H1 (cell line): ENCODE results near the gene MGLL. TPM values are rescaled to one million over a fixed set of nuclear protein-coding genes. Genes with fewer than 3 reads are reported as not detected.
A peak's percentile ranks its signal among the peaks of the same experiment; 100 is the strongest.

Source experiments
- CTCF ChIA-PET: fragments of 300-600 bp; sonication (Branson Sonifier 250); formaldehyde crosslinking; loops from one replicate; lab custom pipeline; 2021; ENCODE audit not compliant: partially characterized antibody; lab: Charles Lee
- POLR2A ChIA-PET: fragments of 300-600 bp; sonication (Branson Sonifier 250); formaldehyde crosslinking; loops from one replicate; lab custom pipeline; 2021; ENCODE audit warnings: inconsistent platforms; ENCODE audit not compliant: partially characterized antibody; lab: Charles Lee
- DNase-seq, 2 experiments: peaks; one replicate each; pipeline versions ENCODE4 v3.0.0 to v3.0.0-alpha.2; 2010 to 2022; ENCODE audit warnings: low spot score in 2 of 2, low read depth in 1 of 2, mixed read lengths in 1 of 2
- FAIRE-seq: peaks from 2 replicates; lab custom pipeline; 2011; peaks lifted over from hg19 to GRCh38; lab: Jason Lieb, UNC
- H2AFZ ChIP-seq: 2 replicates; pipeline ENCODE4 v1.8.1; 2012; ENCODE audit warnings: low read length, inconsistent platforms
- H2AK5ac ChIP-seq: 2 replicates; pipeline ENCODE4 v1.6.1; 2013; ENCODE audit warnings: low read depth, low read length
- H2BK120ac ChIP-seq: replicated peaks from 2 replicates; pipeline ENCODE3; 2013; ENCODE audit warnings: low read depth, low read length, inconsistent platforms
- H2BK12ac ChIP-seq: 2 replicates; pipeline ENCODE4 v1.6.1; 2013; ENCODE audit warnings: low read depth, low read length
- H2BK15ac ChIP-seq: 2 replicates; pipeline ENCODE4 v1.6.1; 2013; ENCODE audit warnings: low read length
- H2BK20ac ChIP-seq: 2 replicates; pipeline ENCODE4 v1.6.1; 2013; ENCODE audit warnings: low read length
- H2BK5ac ChIP-seq: 2 replicates; pipeline ENCODE4 v1.6.1; 2013; ENCODE audit warnings: low read depth, low read length
- H3K14ac ChIP-seq: 2 replicates; pipeline ENCODE4 v1.6.1; 2013; ENCODE audit warnings: inconsistent platforms; ENCODE audit not compliant: insufficient read length
- H3K18ac ChIP-seq: 2 replicates; pipeline ENCODE4 v1.6.1; 2013; ENCODE audit warnings: low read length; ENCODE audit errors: extremely low read depth
- H3K23ac ChIP-seq: 2 replicates; pipeline ENCODE4 v1.6.1; 2013; ENCODE audit warnings: inconsistent platforms; ENCODE audit not compliant: insufficient read length
- H3K23me2 ChIP-seq: 2 replicates; pipeline ENCODE4 v1.6.1; 2013; ENCODE audit warnings: low read depth, low read length
- H3K27ac ChIP-seq: 2 replicates; pipeline ENCODE4 v1.6.1; 2011; ENCODE audit warnings: low read depth, low read length, inconsistent platforms
- H3K27me3 ChIP-seq, 4 experiments: replicated peaks in 1 of 4; 1 replicate in 1 of 4; 2 replicates in 3 of 4; pipeline versions ENCODE4 v1.6.1 to v1.8.1; 2011 to 2013; ENCODE audit warnings: low read length in 3 of 4, mild to moderate bottlenecking in 3 of 4, inconsistent platforms in 2 of 4, mixed read lengths in 2 of 4, moderate library complexity in 1 of 4; ENCODE audit not compliant: control insufficient read depth in 3 of 4, insufficient read depth in 3 of 4; ENCODE audit errors: extremely low read depth in 1 of 4
- H3K36me3 ChIP-seq, 4 experiments: 2 replicates each; pipeline versions ENCODE4 v1.6.1 to v1.8.1; 2011 to 2013; ENCODE audit warnings: mild to moderate bottlenecking in 4 of 4, low read length in 3 of 4, moderate library complexity in 2 of 4, control low read depth in 1 of 4, inconsistent platforms in 1 of 4; ENCODE audit not compliant: insufficient read depth in 4 of 4, control insufficient read depth in 2 of 4
- H3K4ac ChIP-seq: replicated peaks from 2 replicates; pipeline ENCODE3; 2013; ENCODE audit warnings: low read length, low read depth, mixed read lengths, inconsistent platforms; ENCODE audit not compliant: insufficient read length
- H3K4me1 ChIP-seq, 4 experiments: replicated peaks in 1 of 4; 1 replicate in 1 of 4; 2 replicates in 3 of 4; pipeline versions ENCODE4 v1.6.1 to v1.8.1; 2011 to 2013; ENCODE audit warnings: low read length in 3 of 4, inconsistent platforms in 2 of 4, mixed read lengths in 1 of 4; ENCODE audit not compliant: insufficient read depth in 4 of 4, control insufficient read depth in 3 of 4
- H3K4me2 ChIP-seq, 2 experiments: 2 replicates each; pipeline versions ENCODE4 v1.6.1 to v1.8.1; 2011 to 2013; ENCODE audit warnings: low read depth in 2 of 2, low read length in 2 of 2, control low read depth in 1 of 2, inconsistent platforms in 1 of 2, mild to moderate bottlenecking in 1 of 2; ENCODE audit not compliant: insufficient read depth in 1 of 2
- H3K4me3 ChIP-seq, 4 experiments: fragments of 200-600, 300-600 bp in 1 of 4; sonication (generic), shearing (Covaris generic), sonication (Bioruptor Twin) in 1 of 4; 2 replicates each; pipeline versions ENCODE4 v1.5.1 to v1.8.1; 2011 to 2016; ENCODE audit warnings: low read length in 4 of 4, low read depth in 3 of 4, control low read depth in 2 of 4, inconsistent platforms in 2 of 4, mild to moderate bottlenecking in 2 of 4, mixed read lengths in 1 of 4, moderate library complexity in 1 of 4; ENCODE audit not compliant: insufficient read depth in 2 of 4; ENCODE audit errors: extremely low read depth in 1 of 4
- H3K56ac ChIP-seq: replicated peaks from 2 replicates; pipeline ENCODE3; 2013; ENCODE audit warnings: low read depth, mild to moderate bottlenecking, mixed read lengths, low read length, inconsistent platforms; ENCODE audit not compliant: insufficient read length
- H3K79me1 ChIP-seq: 2 replicates; pipeline ENCODE4 v1.6.1; 2013; ENCODE audit warnings: low read depth, low read length, control low read depth
- H3K79me2 ChIP-seq, 2 experiments: 2 replicates each; pipeline versions ENCODE4 v1.6.1 to v1.8.1; 2012 to 2013; ENCODE audit warnings: low read length in 2 of 2, mild to moderate bottlenecking in 2 of 2, inconsistent platforms in 1 of 2; ENCODE audit not compliant: insufficient read depth in 2 of 2, control insufficient read depth in 1 of 2
- H3K9ac ChIP-seq, 4 experiments: replicated peaks in 1 of 4; 1 replicate in 1 of 4; 2 replicates in 3 of 4; pipeline versions ENCODE4 v1.6.1 to v1.8.1; 2011 to 2013; ENCODE audit warnings: low read depth in 3 of 4, low read length in 3 of 4, control low read depth in 2 of 4, mild to moderate bottlenecking in 2 of 4, moderate library complexity in 2 of 4, inconsistent platforms in 1 of 4; ENCODE audit errors: extremely low read depth in 1 of 4
- H3K9me3 ChIP-seq, 2 experiments: 2 replicates each; pipeline versions ENCODE4 v1.6.1 to v1.8.1; 2012 to 2013; ENCODE audit warnings: mild to moderate bottlenecking in 2 of 2, moderate library complexity in 2 of 2, control low read depth in 1 of 2, inconsistent platforms in 1 of 2, low read depth in 1 of 2, low read length in 1 of 2, mixed read lengths in 1 of 2; ENCODE audit not compliant: insufficient read depth in 2 of 2
- H4K20me1 ChIP-seq, 2 experiments: replicated peaks in 1 of 2; 2 replicates each; pipeline versions ENCODE3 to v1.8.1; 2011 to 2013; ENCODE audit warnings: inconsistent platforms in 2 of 2, low read length in 2 of 2, mild to moderate bottlenecking in 1 of 2; ENCODE audit not compliant: insufficient read depth in 2 of 2, control insufficient read depth in 1 of 2
- H4K5ac ChIP-seq: 2 replicates; pipeline ENCODE4 v1.6.1; 2013; ENCODE audit warnings: low read length, low read depth, mixed read lengths, inconsistent platforms; ENCODE audit not compliant: insufficient read length
- H4K8ac ChIP-seq: 2 replicates; pipeline ENCODE4 v1.8.0; 2013; ENCODE audit warnings: mild to moderate bottlenecking, moderate library complexity, low read length, inconsistent platforms; ENCODE audit not compliant: insufficient read depth; ENCODE audit errors: extremely low read depth
- H4K91ac ChIP-seq: replicated peaks from 2 replicates; pipeline ENCODE3; 2013; ENCODE audit warnings: low read length, mixed read lengths, inconsistent platforms; ENCODE audit not compliant: insufficient read length
- CTCF ChIP-seq, 3 experiments: IDR thresholded peaks; 1 replicate in 2 of 3; 2 replicates in 1 of 3; pipeline versions ENCODE4 v1.5.1 to v1.6.1; 2011; ENCODE audit warnings: low read length in 3 of 3, mild to moderate bottlenecking in 3 of 3, inconsistent platforms in 2 of 3, low read depth in 1 of 3, moderate library complexity in 1 of 3; ENCODE audit not compliant: insufficient read depth in 1 of 3; ENCODE audit errors: control extremely low read depth in 1 of 3
- E2F6 ChIP-seq: IDR thresholded peaks from 2 replicates; pipeline ENCODE4 v1.6.1; 2012; ENCODE audit warnings: inconsistent platforms
- GABPA ChIP-seq: IDR thresholded peaks from 2 replicates; pipeline ENCODE4 v1.6.1; 2011; ENCODE audit warnings: mild to moderate bottlenecking, low read length, moderate library complexity, borderline replicate concordance; ENCODE audit not compliant: insufficient read depth
- RAD21 ChIP-seq, 2 experiments: IDR thresholded peaks in 1 of 2; conservative IDR thresholded peaks in 1 of 2; 2 replicates each; pipeline ENCODE4 v1.6.1; 2011; ENCODE audit warnings: low read depth in 2 of 2, low read length in 2 of 2, improper control_type of control experiment in 1 of 2, inconsistent platforms in 1 of 2, mild to moderate bottlenecking in 1 of 2, moderate library complexity in 1 of 2
- WGBS, 2 experiments: shearing (Covaris generic) in 1 of 2; methylation state at CpG; one replicate each; pipeline versions ENCODE4 v1.1.6 to v1.1.7; 2013 to 2015; ENCODE audit warnings: low lambda C conversion rate in 2 of 2, mixed read lengths in 2 of 2, inconsistent platforms in 1 of 2, low coverage in 1 of 2, missing lambda C conversion rate in 1 of 2; ENCODE audit not compliant: insufficient replicate concordance in 2 of 2, insufficient coverage in 1 of 2, insufficient read length in 1 of 2; ENCODE audit errors: extremely low coverage in 1 of 2, missing lambda C conversion rate in 1 of 2; 5-methylcytosine and 5-hydroxymethylcytosine counted together
- polyA plus RNA-seq, 7 experiments: library from polyadenylated mRNA; depleted of rRNA in 3 of 7; stranded (reverse) in 5 of 7; unstranded in 2 of 7; fragments of >200 nt in 5 of 7; fragments of 200-250 nt in 2 of 7; gene quantifications; 1 replicate in 5 of 7; 2 replicates in 1 of 7; 4 replicates in 1 of 7; pipeline versions ENCODE4 v1.2.1 to v1.2.3, GENCODE V29; 2011 to 2013; ENCODE audit warnings: missing spikeins in 2 of 7, mixed read lengths in 2 of 7
- total RNA-seq: library from RNA; stranded (reverse); fragmentation: NEBNext Ultra II Directional; extraction: Animal tissue kit (Norgen Biotek cat#: 25700); gene quantifications from 2 replicates; pipeline ENCODE4 v1.2.1, GENCODE V29; 2021

Gene MGLL
- total and polyA plus RNA-seq, 2 of the 8 experiments (the other 6 are each of a cell fraction or from before 2014, with no cell fraction given), result 0.05 to 0.34 TPM

- TF ChIP-seq E2F6 (no peak), RAD21 (IDR thresholded peaks at IDR 0.05 in 1 of 2, conservative IDR thresholded peaks at IDR 0.05 in 1 of 2; ENCODE audit: low read depth in 2 of 2, low read length in 2 of 2) (peak; percentile 80 to 90), CTCF (IDR thresholded peaks at IDR 0.05; ENCODE audit: control extremely low read depth in 1 of 3, insufficient read depth in 1 of 3, low read depth in 1 of 3, low read length in 3 of 3) (peak in 2 of 3 experiments; percentile 87 to 93; a peak in 3 of 4 replicates), GABPA (0 out of 2 replicates have a peak, but pooled peaks have one; percentile 26)
- TF ChIP-seq, all 59 proteins: peak for 3
- H3K18ac ChIP-seq, result no peak overlapping the region
- no peak overlapping the region for H4K5ac ChIP-seq
- no peak overlapping the region for H2BK20ac ChIP-seq
- no peak overlapping the region for H3K14ac ChIP-seq
- H3K4me1 ChIP-seq, result peaks cover 0 to 22% (median 5%) of the 10 kb centered on the region in 4 experiments; a peak in 6 of 7 replicates
- no peak overlapping the region for H2AFZ ChIP-seq
- ChIA-PET POLR2A (interaction anchor here (0.8 to 1.6 kb wide), 3 partner anchors 93 to 132 kb away, joined by 3 to 4 read pairs (median 3); partner anchors contain the start of gene MCM2), CTCF (interaction anchor here (0.7 to 12.8 kb wide), 36 partner anchors 8 to 280 kb away, joined by 3 to 172 read pairs (median 3); partner anchors contain the start of genes ABTB1 and MGLL)
- peak overlapping the region; percentile 53; the same call in 1 of the 2 replicates for H2BK15ac ChIP-seq
- no peak overlapping the region for H3K56ac ChIP-seq
- peaks cover 14% of the 10 kb centered on the region; the same call in 1 of the 2 replicates for H3K23me2 ChIP-seq
- H3K4me2 ChIP-seq, result no peak overlapping the region
- no peaks in the 10 kb centered on the region for H3K79me2 ChIP-seq
- H3K9ac ChIP-seq, result no peak overlapping the region
- peak in 1 of 2 experiments; percentile 62 for DNase-seq
- no peak overlapping the region for H3K23ac ChIP-seq
- no peaks in the 10 kb centered on the region for H3K9me3 ChIP-seq
- no peak overlapping the region for H2BK5ac ChIP-seq
- no peaks in the 10 kb centered on the region for H4K20me1 ChIP-seq
- no peak overlapping the region for H3K4ac ChIP-seq
- no peak overlapping the region for H2AK5ac ChIP-seq
- no peak overlapping the region for H3K4me3 ChIP-seq
- H3K27ac ChIP-seq, result no peak overlapping the region
- H3K27me3 ChIP-seq, result no peaks in the 10 kb centered on the region
- H3K36me3 ChIP-seq, result no peaks in the 10 kb centered on the region
- H2BK12ac ChIP-seq, result peak overlapping the region; percentile 92; the same call in 1 of the 2 replicates
- no peak for FAIRE-seq
- no peak overlapping the region for H4K8ac ChIP-seq
- H2BK120ac ChIP-seq, result no peak overlapping the region
- 86% methylated on average over 4 of the region's 4 CpGs; no CpG with 5 or more reads in 1 of the 2 experiments for WGBS, 2 experiments
- no peak overlapping the region for H4K91ac ChIP-seq
- H3K79me1 ChIP-seq, result no peaks in the 10 kb centered on the region
These were observed 131.4 kb downstream of the MGLL start for GRCh38 chr3:127690823-127691452.
